MV-4-11 (cell line): ENCODE data around the gene AMBN.
"Not testable (repeated sequence)": the region's sequence is repeated elsewhere in the genome, so short reads cannot be mapped to it uniquely, and the experiment has no call there.

Experiments used
- DNase-seq: peaks from one replicate; lab custom pipeline; 2025; lab: John Stamatoyannopoulos, UW

AMBN gene

GRCh38 chr4:70608324-70608723 lies 16.3 kb downstream of the AMBN start:
- DNase-seq = no peak

- DNase-seq = no peak
Measured at GRCh38 chr4:70613306-70614183, 21.5 kb downstream of the AMBN start.

DNA sequence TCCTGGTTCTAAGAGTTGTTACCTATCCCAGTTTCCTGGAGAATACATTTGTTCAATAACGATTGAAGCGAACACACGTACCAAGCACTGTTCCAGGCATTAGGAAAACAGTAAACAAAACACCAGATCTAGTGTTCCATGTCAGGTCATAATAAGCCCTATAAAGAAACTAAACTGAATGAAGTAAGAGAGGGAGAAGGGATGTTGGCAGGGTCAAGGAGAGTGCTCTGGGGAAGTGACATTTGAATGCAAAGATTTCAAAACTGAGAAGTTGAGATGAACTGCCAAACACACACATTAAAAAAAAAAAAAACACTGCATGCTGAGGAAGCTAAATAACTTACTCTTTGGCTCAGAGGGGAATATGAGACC lies 22.1 kb downstream of the AMBN start:
- no peak for DNase-seq

- DNase-seq = no peak
Measured at GRCh38 chr4:70619288-70619687, 27.2 kb downstream of the AMBN start.

GRCh38 chr4:70619778-70620177 lies 27.7 kb downstream of the AMBN start:
- DNase-seq = no peak

- DNase-seq = no peak
Measured at GRCh38 chr4:70623323-70623722, 31.3 kb downstream of the AMBN start.

DNA sequence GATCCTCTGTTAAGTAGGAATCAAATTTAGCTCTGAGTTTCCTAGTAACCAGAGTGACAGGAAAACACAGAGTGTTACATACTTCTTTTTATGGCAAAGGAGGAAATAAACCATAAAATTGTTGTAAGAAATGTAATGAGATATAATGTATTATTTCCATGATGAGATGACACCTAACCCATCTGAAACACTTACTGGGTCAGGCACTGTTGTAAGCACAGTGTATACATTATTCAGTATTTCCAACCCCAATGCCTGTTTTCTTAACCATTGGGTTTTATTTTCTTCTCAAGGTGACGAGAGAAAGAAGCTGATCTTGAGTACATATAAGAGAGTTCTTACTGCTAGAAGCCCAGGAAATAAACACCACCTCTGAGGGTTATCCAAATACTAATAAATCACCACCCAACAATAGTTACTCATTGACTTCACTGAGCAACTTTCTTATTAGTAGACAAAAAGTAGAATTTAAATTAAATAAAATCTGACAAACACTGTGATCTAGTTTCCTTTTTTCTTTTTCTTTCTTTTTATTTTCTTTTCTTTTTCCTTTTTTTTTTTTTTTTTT lies 32.3 kb downstream of the AMBN start:
- DNase-seq = no peak

DNA sequence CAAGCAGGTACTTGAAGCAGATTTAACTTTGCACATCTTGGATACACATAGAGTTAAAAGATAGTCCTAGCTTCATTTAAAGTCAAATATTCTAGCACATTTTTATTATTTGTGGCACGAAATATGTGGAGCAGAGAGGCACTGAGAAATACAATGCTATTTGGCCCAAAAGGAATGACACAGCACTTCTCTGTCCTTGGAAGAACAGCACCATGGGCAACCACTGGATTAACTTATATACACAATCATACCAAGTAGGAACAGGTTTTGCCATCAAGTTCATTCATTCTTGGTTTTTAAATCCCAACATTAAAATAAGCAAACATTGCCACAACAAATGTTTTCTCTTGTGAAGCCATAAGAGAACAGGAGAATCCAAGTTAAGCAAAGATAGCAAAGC lies 35.6 kb downstream of the AMBN start:
- no peak for DNase-seq

DNA sequence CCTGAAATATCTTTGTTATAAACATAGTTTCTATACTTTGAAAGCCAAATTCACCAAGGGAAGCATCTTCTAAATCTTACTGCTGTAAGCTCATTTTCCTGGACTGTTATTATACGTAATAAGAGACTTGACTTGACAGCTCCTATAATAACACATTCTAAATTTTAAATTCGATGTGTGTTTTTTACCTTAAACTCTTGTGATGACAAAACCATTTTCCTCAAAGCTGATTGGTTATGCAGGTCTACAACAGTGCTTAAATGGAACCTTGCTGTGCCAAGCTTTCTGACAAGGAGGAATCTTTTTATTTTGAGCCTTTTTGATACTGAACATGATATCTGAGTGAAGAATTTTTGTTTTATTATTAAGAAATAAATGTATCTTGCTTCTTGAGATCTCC lies 36.4 kb downstream of the AMBN start, which contains the start of gene ENAM:
ENAM (plus strand) TSS at position 301 of the 400 bp plus-strand sequence. CDS start 757 bp downstream, outside the sequence.
- DNase-seq = no peak

GRCh38 chr4:70629469-70630090 lies 37.5 kb downstream of the AMBN start:
- no peak for DNase-seq

DNA sequence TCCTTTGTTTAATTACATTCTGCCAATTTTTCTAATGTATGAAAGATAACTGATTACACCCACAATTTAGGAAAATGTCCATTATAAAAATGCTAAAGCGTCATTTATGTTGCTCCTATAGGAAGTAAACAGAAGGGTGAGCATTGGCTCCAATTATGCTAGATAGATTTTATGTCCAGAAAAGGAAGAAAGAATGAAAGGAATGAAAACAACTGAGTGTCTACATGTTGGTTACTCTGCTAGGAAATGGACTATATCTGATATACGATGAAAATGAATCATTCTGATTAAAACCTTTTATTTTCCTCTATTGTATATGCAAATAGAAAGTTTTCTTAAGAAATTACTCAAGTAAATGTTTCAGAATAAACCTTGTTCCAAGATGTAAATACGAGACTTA lies 38.1 kb downstream of the AMBN start:
- no peak for DNase-seq

DNA sequence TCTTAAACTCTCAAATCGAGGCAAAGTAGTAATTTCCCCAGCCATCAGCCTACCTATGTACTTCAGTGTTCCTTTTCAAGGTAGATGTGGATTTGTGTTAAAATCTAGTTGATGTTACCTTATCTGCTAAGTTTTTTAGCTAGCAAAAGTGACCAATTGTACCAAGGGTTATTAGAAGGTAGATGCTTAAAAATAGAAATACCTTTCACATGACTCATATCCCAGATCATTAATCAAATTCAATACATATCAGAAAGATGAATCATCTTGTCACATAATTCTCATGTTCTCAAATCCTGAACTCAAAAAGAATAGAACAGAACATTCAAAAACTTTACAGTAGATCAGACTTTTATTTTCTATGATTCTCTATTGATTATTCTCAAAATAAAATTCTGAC lies 40.0 kb downstream of the AMBN start:
- no peak for DNase-seq

DNA sequence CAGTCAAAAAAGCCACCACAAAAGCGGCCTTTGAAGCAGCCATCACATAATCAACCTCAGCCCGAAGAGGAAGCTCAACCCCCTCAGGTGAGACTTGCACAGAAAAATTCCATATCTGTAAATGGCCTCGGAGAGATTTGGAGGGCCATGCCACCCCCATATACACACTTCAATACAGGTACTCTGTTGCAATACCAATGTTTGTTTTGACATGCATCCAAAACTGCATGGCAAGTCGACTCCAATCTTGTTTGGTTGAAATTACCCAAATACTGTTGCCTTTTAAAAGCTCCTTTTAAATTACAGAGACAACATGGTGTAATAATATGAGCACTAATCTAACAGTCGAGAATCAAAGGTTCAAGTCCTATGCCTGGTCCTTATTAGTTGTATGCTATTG lies 42.4 kb downstream of the AMBN start:
- no peak for DNase-seq

DNA sequence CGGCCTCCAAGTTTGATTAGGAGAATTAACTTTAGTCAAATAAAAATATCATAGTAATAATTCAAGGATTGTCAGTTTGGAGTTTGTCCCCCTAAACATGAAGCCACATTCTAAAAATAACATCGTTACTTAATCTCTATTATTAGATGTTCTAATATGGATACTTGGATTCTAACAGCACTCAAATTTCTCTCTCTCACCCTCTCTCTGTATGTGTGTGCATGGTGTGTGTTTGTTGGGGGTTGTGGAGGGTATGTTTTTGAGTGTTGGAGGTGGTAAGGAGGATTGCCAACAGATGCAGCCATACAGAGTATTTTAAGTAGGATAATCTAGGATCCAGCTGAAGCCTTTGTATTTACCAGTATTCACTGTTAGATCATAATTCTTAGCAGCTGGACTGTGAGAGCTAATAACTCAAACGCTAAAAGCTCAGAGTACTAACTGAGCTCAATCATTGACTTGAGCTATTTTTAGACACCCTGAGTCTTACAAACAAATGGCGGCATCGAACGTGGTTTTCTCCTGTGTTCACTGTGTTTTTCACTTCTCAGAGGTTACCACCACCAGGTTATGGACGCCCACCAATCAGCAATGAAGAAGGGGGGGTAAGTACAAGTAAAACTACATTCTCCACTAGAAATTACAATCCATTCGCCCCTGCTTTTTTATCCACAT lies 45.3 kb downstream of the AMBN start:
- DNase-seq = no peak

DNA sequence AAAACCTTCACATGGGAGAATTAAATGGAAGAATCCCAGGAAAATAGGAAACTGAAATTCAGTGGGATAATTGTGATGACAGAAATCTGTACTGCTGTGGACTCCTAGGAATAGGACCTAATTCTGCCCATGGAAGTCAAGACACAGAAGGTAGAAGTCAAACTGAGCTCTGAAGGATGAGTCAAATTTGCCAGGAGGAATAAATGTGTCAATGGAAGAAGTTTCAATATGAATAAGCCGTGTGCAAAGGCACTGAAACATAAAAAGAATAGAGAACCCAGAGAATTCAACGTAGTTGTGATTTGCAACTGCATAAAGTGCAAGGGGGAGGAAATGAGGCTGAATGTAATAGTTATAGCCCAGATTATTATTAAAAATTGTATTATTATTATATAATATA lies 48.1 kb downstream of the AMBN start:
- DNase-seq = no peak

- DNase-seq = not testable (repeated sequence)
Measured at GRCh38 chr4:70650741-70651140, 58.7 kb downstream of the AMBN start.

DNA sequence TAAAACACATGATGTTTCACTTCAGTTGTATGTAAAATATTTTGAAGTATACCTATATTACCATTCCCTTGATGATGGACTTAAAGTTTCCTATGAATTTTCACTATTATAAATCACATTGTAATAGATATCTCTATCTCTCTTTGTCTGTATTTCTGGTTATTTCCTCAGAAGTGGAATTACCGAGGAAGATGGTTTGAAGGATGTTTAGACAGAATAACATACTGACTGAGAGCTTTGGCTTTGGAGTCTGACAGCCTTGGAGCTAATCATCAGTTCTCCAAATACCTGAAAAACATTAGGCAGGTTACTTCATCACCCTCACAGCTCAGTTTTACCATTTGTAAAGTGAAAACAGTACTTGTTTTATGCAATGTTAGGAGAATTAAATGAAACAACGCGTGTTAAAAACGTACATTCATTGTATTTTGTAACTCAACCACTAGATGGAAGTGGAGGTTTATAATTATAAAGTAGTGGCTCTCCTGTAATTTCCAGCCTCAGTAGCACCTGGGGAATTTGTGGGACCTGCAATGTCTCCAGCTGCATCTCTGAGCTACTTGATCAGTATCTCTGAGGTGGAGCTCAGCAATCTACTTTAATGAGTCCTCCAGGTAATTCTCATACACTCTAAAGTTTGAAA lies 59.9 kb downstream of the AMBN start:
- DNase-seq = peak; percentile 4

DNA sequence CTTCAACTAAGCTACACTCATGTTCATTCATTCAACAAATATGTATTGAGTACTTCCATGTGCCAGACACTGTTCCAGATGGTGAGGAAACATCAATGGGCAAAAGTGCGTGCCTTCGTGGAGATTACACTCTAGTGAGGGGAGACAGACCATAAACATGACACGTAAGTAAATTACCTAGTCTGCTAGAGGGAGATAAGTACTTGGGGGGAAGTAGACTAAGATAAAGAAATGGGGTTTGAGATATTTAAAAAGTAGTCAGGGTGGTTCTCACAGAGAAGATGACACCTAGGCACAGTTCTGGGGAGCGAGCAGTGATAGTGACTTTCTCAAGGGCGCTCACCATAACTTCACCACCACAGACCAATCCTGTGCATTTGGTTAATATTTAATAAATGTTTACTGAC lies 62.6 kb downstream of the AMBN start:
- no peak for DNase-seq
